Liver (tissue), 9 donors: ENCODE results near the gene ABCB9. TPM values are rescaled to one million over a fixed set of nuclear protein-coding genes. Genes with fewer than 3 reads are reported as not detected.

ENCODE experiments used
- DNase-seq: peaks from one replicate; pipeline ENCODE4 v3.0.0-alpha.2; 2017; ENCODE audit warnings: low spot score
- H3K27ac ChIP-seq, 2 donors: one replicate each; pipeline ENCODE4 v1.7.0; 2013; ENCODE audit warnings: inconsistent platforms in 2 of 2, low read length in 2 of 2, control low read depth in 1 of 2, low read depth in 1 of 2, mild to moderate bottlenecking in 1 of 2
- H3K27me3 ChIP-seq, 4 donors: one replicate each; pipeline versions ENCODE4 v1.6.1 to v1.7.0; 2013; ENCODE audit warnings: low read length in 3 of 4, inconsistent platforms in 1 of 4, mild to moderate bottlenecking in 1 of 4, moderate library complexity in 1 of 4; ENCODE audit not compliant: control insufficient read depth in 4 of 4, insufficient read depth in 4 of 4
- H3K36me3 ChIP-seq, 4 donors: one replicate each; pipeline versions ENCODE4 v1.6.1 to v1.7.0; 2013; ENCODE audit warnings: low read length in 3 of 4, mild to moderate bottlenecking in 3 of 4, low read depth in 1 of 4, moderate library complexity in 1 of 4; ENCODE audit not compliant: control insufficient read depth in 4 of 4, insufficient read depth in 3 of 4
- H3K4me1 ChIP-seq, 4 donors: one replicate each; pipeline versions ENCODE4 v1.6.1 to v1.7.0; 2013; ENCODE audit warnings: low read length in 3 of 4, mild to moderate bottlenecking in 3 of 4, moderate library complexity in 1 of 4; ENCODE audit not compliant: control insufficient read depth in 4 of 4, insufficient read depth in 4 of 4
- H3K4me3 ChIP-seq, 3 donors: one replicate each; pipeline versions ENCODE4 v1.6.1 to v1.7.0; 2013; ENCODE audit warnings: low read length in 3 of 3, control low read depth in 1 of 3, low read depth in 1 of 3, mild to moderate bottlenecking in 1 of 3
- H3K9ac ChIP-seq, 2 donors: one replicate each; pipeline ENCODE4 v1.7.0; 2013; ENCODE audit warnings: low read length in 2 of 2, mild to moderate bottlenecking in 2 of 2, moderate library complexity in 2 of 2, control low read depth in 1 of 2, low read depth in 1 of 2
- H3K9me3 ChIP-seq, 4 donors: one replicate each; pipeline versions ENCODE4 v1.6.1 to v1.7.0; 2013; ENCODE audit warnings: low read length in 3 of 4; ENCODE audit not compliant: control insufficient read depth in 4 of 4
- EGR1 ChIP-seq, 2 donors: IDR thresholded peaks; 2 replicates each; pipeline ENCODE4 v1.6.1; 2016 to 2018; ENCODE audit warnings: antibody characterized with exemption in 2 of 2, low read depth in 2 of 2
- FOXA1 ChIP-seq: IDR thresholded peaks from 2 replicates; pipeline ENCODE4 v1.6.1; 2016; ENCODE audit warnings: antibody characterized with exemption
- FOXA2 ChIP-seq: IDR thresholded peaks from 2 replicates; pipeline ENCODE4 v1.6.1; 2016; ENCODE audit warnings: antibody characterized with exemption
- GABPA ChIP-seq, 2 donors: IDR thresholded peaks in 1 of 2; conservative IDR thresholded peaks in 1 of 2; 2 replicates each; pipeline ENCODE4 v1.6.1; 2016; ENCODE audit warnings: antibody characterized with exemption in 2 of 2, mild to moderate bottlenecking in 1 of 2, moderate library complexity in 1 of 2
- HNF4G ChIP-seq: IDR thresholded peaks from 2 replicates; pipeline ENCODE4 v1.6.1; 2016; ENCODE audit warnings: antibody characterized with exemption
- NR2F2 ChIP-seq: IDR thresholded peaks from 2 replicates; pipeline ENCODE4 v1.6.1; 2016; ENCODE audit warnings: antibody characterized with exemption
- RAD21 ChIP-seq, 2 donors: IDR thresholded peaks; 2 replicates each; pipeline ENCODE4 v1.6.1; 2016; ENCODE audit warnings: antibody characterized with exemption in 2 of 2, mild to moderate bottlenecking in 2 of 2
- RXRA ChIP-seq, 2 donors: IDR thresholded peaks; 2 replicates each; pipeline ENCODE4 v1.6.1; 2017 to 2018; ENCODE audit warnings: antibody characterized with exemption in 2 of 2, mild to moderate bottlenecking in 1 of 2
- SP1 ChIP-seq: IDR thresholded peaks from 2 replicates; pipeline ENCODE4 v1.6.1; 2018; ENCODE audit warnings: antibody characterized with exemption, mild to moderate bottlenecking
- TAF1 ChIP-seq: conservative IDR thresholded peaks from 2 replicates; pipeline ENCODE4 v1.6.1; 2016; ENCODE audit warnings: antibody characterized with exemption, mild to moderate bottlenecking
- WGBS: extraction: QIAGEN DNeasy Blood & Tissue Kit; methylation state at CpG from one replicate; pipeline ENCODE4 v1.1.7; 2013; 5-methylcytosine and 5-hydroxymethylcytosine counted together
- polyA plus RNA-seq, 2 donors: library from polyadenylated mRNA; stranded (reverse) in 1 of 2; unstranded in 1 of 2; fragments of 200-250 nt in 1 of 2; fragments of >200 nt in 1 of 2; fragmentation: Nextera tagmentation in 1 of 2; extraction: Ambion mirVana in 1 of 2; gene quantifications; one replicate each; pipeline versions ENCODE4 v1.2.1 to v1.2.3, GENCODE V29; 2013 to 2015
- total RNA-seq, 2 donors: library from RNA; depleted of rRNA; stranded (reverse); fragments of >200 nt; gene quantifications; one replicate each; pipeline ENCODE4 v1.2.3, GENCODE V29; 2014
- TF ChIP-seq, protein P1 (sequence below): IDR thresholded peaks from 2 replicates; pipeline ENCODE4 v1.6.1; 2016; ENCODE audit warnings: antibody characterized with exemption
- TF ChIP-seq, protein P2 (sequence below): IDR thresholded peaks from 2 replicates; pipeline ENCODE4 v1.6.1; 2016; ENCODE audit warnings: antibody characterized with exemption
- TF ChIP-seq, protein P3 (sequence below): IDR thresholded peaks from 2 replicates; pipeline ENCODE4 v1.6.1; 2016; ENCODE audit warnings: antibody characterized with exemption, mild to moderate bottlenecking
- TF ChIP-seq, protein P4 (sequence below): IDR thresholded peaks from 2 replicates; pipeline ENCODE4 v1.6.1; 2016; ENCODE audit warnings: antibody characterized with exemption
- TF ChIP-seq, protein P5 (sequence below): fragments of 150-350 bp; IDR thresholded peaks from 2 replicates; pipeline ENCODE4 v1.5.1; 2017; ENCODE audit warnings: improper control_type of control experiment, low read depth, low read length; ENCODE audit not compliant: missing input control
- donor health status: healthy.
- donor health status: healthy.
- donor health status: healthy.
- donor health status: healthy.
- donor health status: healthy.

Gene ABCB9
- total and polyA plus RNA-seq, 4 donors, result 0.29 to 3.3 (median 1.3) TPM

DNA sequence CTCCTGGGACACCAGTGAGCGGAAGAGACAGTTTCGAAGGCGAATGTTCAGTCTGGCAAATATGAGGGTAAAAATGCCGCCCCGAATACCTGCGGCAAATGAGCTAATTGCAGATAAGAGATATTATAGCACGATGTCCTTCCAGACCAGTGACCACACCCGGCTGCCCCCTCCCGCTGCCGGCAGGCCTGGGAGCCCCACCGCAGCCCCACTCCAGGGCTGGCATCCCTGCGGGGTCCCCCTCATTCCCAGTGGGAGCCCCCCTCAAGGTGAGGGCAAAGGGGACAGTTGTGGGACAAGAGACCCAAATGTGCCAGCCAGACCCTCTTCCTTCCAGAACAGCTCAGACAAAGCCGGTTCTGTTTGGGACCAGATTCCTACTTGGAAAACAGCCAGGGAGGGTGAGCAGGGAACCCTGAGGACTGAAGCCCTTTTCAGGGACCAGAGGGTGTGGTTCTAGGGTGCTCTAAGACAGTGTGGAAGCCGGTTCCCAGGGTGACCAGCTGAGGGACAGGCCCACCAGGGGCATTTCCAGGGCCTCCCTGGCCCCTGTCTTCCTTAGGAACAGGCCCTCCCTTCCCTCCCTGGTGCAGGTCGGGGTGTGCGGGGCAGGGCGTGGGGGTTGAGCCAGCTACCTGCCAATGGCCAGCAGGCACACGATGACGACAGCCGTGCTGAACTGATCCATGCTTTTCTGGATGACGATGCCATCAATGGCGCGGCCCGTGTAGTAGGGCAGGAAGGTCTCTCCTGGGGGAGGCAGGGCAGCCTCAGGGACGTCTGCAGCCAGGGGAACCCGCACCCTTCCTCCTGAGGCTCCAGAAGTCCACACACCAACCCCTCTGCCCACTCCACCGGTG is 16.2 kb downstream of the ABCB9 start:
- H3K4me1 ChIP-seq, result no peaks in the 10 kb centered on the region
- no peaks in the 10 kb centered on the region for H3K9me3 ChIP-seq
- no peaks in the 10 kb centered on the region for H3K36me3 ChIP-seq
- H3K4me3 ChIP-seq, result no peak overlapping the region
- 93% methylated on average over 27 of the region's 27 CpGs for WGBS
- no peak for DNase-seq
- H3K27ac ChIP-seq, result no peak overlapping the region
- no peak for TF ChIP-seq FOXA1
- TF ChIP-seq FOXA2, result no peak
- TF ChIP-seq, protein P1, sequence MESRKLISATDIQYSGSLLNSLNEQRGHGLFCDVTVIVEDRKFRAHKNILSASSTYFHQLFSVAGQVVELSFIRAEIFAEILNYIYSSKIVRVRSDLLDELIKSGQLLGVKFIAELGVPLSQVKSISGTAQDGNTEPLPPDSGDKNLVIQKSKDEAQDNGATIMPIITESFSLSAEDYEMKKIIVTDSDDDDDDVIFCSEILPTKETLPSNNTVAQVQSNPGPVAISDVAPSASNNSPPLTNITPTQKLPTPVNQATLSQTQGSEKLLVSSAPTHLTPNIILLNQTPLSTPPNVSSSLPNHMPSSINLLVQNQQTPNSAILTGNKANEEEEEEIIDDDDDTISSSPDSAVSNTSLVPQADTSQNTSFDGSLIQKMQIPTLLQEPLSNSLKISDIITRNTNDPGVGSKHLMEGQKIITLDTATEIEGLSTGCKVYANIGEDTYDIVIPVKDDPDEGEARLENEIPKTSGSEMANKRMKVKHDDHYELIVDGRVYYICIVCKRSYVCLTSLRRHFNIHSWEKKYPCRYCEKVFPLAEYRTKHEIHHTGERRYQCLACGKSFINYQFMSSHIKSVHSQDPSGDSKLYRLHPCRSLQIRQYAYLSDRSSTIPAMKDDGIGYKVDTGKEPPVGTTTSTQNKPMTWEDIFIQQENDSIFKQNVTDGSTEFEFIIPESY, result no peak
- TF ChIP-seq TAF1, result no peak
- TF ChIP-seq, protein P2, sequence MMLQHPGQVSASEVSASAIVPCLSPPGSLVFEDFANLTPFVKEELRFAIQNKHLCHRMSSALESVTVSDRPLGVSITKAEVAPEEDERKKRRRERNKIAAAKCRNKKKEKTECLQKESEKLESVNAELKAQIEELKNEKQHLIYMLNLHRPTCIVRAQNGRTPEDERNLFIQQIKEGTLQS, result no peak
- no peak for TF ChIP-seq EGR1 (IDR thresholded peaks at IDR 0.05; ENCODE audit: low read depth in 2 of 2)
- no peak for TF ChIP-seq SP1
- TF ChIP-seq, protein P3, sequence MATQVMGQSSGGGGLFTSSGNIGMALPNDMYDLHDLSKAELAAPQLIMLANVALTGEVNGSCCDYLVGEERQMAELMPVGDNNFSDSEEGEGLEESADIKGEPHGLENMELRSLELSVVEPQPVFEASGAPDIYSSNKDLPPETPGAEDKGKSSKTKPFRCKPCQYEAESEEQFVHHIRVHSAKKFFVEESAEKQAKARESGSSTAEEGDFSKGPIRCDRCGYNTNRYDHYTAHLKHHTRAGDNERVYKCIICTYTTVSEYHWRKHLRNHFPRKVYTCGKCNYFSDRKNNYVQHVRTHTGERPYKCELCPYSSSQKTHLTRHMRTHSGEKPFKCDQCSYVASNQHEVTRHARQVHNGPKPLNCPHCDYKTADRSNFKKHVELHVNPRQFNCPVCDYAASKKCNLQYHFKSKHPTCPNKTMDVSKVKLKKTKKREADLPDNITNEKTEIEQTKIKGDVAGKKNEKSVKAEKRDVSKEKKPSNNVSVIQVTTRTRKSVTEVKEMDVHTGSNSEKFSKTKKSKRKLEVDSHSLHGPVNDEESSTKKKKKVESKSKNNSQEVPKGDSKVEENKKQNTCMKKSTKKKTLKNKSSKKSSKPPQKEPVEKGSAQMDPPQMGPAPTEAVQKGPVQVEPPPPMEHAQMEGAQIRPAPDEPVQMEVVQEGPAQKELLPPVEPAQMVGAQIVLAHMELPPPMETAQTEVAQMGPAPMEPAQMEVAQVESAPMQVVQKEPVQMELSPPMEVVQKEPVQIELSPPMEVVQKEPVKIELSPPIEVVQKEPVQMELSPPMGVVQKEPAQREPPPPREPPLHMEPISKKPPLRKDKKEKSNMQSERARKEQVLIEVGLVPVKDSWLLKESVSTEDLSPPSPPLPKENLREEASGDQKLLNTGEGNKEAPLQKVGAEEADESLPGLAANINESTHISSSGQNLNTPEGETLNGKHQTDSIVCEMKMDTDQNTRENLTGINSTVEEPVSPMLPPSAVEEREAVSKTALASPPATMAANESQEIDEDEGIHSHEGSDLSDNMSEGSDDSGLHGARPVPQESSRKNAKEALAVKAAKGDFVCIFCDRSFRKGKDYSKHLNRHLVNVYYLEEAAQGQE, result no peak
- TF ChIP-seq, protein P4, sequence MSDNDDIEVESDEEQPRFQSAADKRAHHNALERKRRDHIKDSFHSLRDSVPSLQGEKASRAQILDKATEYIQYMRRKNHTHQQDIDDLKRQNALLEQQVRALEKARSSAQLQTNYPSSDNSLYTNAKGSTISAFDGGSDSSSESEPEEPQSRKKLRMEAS, result no peak
- no peak for TF ChIP-seq HNF4G
- TF ChIP-seq, protein P5, sequence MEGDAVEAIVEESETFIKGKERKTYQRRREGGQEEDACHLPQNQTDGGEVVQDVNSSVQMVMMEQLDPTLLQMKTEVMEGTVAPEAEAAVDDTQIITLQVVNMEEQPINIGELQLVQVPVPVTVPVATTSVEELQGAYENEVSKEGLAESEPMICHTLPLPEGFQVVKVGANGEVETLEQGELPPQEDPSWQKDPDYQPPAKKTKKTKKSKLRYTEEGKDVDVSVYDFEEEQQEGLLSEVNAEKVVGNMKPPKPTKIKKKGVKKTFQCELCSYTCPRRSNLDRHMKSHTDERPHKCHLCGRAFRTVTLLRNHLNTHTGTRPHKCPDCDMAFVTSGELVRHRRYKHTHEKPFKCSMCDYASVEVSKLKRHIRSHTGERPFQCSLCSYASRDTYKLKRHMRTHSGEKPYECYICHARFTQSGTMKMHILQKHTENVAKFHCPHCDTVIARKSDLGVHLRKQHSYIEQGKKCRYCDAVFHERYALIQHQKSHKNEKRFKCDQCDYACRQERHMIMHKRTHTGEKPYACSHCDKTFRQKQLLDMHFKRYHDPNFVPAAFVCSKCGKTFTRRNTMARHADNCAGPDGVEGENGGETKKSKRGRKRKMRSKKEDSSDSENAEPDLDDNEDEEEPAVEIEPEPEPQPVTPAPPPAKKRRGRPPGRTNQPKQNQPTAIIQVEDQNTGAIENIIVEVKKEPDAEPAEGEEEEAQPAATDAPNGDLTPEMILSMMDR, result no peak
- TF ChIP-seq NR2F2, result no peak
- no peak for TF ChIP-seq GABPA (IDR thresholded peaks at IDR 0.05 in 1 of 2, conservative IDR thresholded peaks at IDR 0.05 in 1 of 2)
- no peaks in the 10 kb centered on the region for H3K27me3 ChIP-seq
- no peak overlapping the region for H3K9ac ChIP-seq

DNA sequence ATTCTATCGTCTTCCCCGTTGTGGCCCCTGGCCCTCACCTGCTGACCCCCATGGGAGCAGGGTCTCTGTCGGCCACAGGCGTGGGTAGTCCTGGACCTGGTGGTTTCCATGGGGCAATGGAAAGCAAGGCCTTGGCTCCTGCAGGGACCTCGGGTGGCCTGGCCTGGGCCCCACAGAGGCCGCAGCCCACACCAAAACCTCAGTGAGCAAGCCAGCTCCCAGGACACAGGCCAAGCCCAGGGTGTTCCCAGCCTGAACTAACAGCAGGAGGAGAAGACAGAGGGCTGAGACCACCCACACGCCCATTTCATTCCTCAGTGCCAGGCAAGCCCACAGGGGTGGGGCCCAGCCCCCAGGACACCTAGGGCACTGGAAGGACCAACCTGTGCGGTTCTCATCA is 16.9 kb downstream of the ABCB9 start:
- Histone ChIP-seq H3K4me3 (no peak overlapping the region), H3K4me1 (no peaks in the 10 kb centered on the region), H3K27ac (no peak overlapping the region), H3K9ac (no peak overlapping the region), H3K27me3 (no peaks in the 10 kb centered on the region), H3K36me3 (no peaks in the 10 kb centered on the region), H3K9me3 (no peaks in the 10 kb centered on the region)
- TF ChIP-seq, protein P5, result no peak
- TF ChIP-seq RXRA (IDR thresholded peaks at IDR 0.05) (no peak), RAD21 (IDR thresholded peaks at IDR 0.05) (no peak), TAF1 (no peak)
- TF ChIP-seq, protein P2, result no peak
- no peak for DNase-seq
- 95% methylated on average over 8 of the region's 8 CpGs for WGBS
